ENCODE data around the gene NAALADL2. TPM values are rescaled to one million over a fixed set of nuclear protein-coding genes. Genes with fewer than 3 reads are reported as not detected.
"Not testable (repeated sequence)": the region's sequence is repeated elsewhere in the genome, so short reads cannot be mapped to it uniquely, and the experiment has no call there.

NAALADL2 gene
- polyA plus RNA-seq, 2 of the 4 experiments (the other 2 are of a cell fraction) = 0.09 to 0.28 TPM

DNA sequence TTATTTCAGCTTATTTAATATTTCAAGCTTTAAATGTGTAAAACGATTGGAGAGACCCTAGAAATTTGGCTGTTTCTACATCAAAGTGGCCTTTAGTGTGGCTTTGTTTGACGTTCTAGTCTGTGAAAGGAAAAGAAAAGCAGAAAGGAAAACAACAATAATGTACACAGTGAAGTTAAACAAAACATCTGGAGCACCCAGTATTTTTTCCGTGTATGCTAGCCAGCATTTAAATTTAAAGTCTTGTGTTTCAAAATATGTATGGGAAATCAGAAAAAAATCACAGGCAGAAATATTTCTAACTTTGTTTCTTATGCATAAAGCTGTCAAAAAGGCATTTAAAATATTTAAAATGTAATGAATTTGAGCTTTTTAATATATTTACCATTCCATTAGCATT is 218.1 kb downstream of the NAALADL2 start:
- TF ChIP-seq FOSL2 (IDR thresholded peaks at IDR 0.05) = no peak
- TF ChIP-seq FOSL2 (CRISPR knock-in tag; IDR thresholded peaks at IDR 0.05) = no peak
- TF ChIP-seq, protein P1, sequence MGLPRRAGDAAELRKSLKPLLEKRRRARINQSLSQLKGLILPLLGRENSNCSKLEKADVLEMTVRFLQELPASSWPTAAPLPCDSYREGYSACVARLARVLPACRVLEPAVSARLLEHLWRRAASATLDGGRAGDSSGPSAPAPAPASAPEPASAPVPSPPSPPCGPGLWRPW (IDR thresholded peaks at IDR 0.05) = no peak
- TF ChIP-seq NFE2L2 (conservative IDR thresholded peaks at IDR 0.05; ENCODE audit: low read length) = no peak
- TF ChIP-seq, protein P2, sequence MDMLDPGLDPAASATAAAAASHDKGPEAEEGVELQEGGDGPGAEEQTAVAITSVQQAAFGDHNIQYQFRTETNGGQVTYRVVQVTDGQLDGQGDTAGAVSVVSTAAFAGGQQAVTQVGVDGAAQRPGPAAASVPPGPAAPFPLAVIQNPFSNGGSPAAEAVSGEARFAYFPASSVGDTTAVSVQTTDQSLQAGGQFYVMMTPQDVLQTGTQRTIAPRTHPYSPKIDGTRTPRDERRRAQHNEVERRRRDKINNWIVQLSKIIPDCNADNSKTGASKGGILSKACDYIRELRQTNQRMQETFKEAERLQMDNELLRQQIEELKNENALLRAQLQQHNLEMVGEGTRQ (IDR thresholded peaks at IDR 0.05) = no peak
- TF ChIP-seq CHD4 (IDR thresholded peaks at IDR 0.05; ENCODE audit: borderline replicate concordance) = no peak
- no peak for TF ChIP-seq FOXS1 (CRISPR knock-in tag; IDR thresholded peaks at IDR 0.05)
- DNase-seq (ENCODE audit: low read depth in 1 of 2, low spot score in 1 of 2) (no peak), FAIRE-seq (no peak), ATAC-seq (no peak)
- Histone ChIP-seq H3K27ac (no peak overlapping the region), H3K4me1 (no peaks in the 10 kb centered on the region), H3K9me3 (no peaks in the 10 kb centered on the region), H3K4me2 (no peak overlapping the region), H3K4me3 (no peak overlapping the region)
- 4% methylated on average over 3 of the region's 3 CpGs for WGBS (ENCODE audit: missing lambda C conversion rate)
- ChIA-PET CTCF (no interaction called here), POLR2A (no interaction called here)

DNA sequence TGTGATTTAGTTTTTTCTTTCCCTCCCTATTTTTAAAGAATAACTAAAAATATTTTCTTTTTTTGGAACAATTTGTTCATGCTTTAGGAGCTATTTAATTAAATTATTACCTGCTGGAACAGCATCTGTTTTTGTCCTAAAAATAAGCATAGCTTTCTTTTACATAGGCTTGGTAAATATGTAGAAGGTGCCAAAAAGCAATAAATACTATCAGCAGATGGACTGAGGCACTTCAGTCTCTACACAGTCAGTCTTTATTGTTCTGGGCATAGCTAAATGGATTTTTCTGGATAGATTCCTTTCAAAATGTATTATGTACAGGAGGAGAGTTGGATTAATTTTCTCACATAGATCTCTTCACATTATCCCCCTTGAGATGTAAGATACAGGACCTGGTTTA is 223.5 kb downstream of the NAALADL2 start:
- Histone ChIP-seq H3K9me3 (no peaks in the 10 kb centered on the region), H3K4me1 (no peaks in the 10 kb centered on the region), H3K4me2 (no peak overlapping the region), H3K27ac (no peak overlapping the region), H3K4me3 (no peak overlapping the region)
- no peak for ATAC-seq
- DNase-seq (ENCODE audit: low read depth in 1 of 2, low spot score in 1 of 2) = no peak
- no peak for FAIRE-seq
- TF ChIP-seq, protein P3, sequence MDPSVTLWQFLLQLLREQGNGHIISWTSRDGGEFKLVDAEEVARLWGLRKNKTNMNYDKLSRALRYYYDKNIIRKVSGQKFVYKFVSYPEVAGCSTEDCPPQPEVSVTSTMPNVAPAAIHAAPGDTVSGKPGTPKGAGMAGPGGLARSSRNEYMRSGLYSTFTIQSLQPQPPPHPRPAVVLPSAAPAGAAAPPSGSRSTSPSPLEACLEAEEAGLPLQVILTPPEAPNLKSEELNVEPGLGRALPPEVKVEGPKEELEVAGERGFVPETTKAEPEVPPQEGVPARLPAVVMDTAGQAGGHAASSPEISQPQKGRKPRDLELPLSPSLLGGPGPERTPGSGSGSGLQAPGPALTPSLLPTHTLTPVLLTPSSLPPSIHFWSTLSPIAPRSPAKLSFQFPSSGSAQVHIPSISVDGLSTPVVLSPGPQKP (IDR thresholded peaks at IDR 0.05; ENCODE audit: low read depth, low read length) = no peak
- TF ChIP-seq, protein P4, sequence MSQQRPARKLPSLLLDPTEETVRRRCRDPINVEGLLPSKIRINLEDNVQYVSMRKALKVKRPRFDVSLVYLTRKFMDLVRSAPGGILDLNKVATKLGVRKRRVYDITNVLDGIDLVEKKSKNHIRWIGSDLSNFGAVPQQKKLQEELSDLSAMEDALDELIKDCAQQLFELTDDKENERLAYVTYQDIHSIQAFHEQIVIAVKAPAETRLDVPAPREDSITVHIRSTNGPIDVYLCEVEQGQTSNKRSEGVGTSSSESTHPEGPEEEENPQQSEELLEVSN (IDR thresholded peaks at IDR 0.05; ENCODE audit: borderline replicate concordance, low read depth) = no peak
- TF ChIP-seq MYC (IDR thresholded peaks at IDR 0.05; ENCODE audit: borderline replicate concordance, low read length) (no peak), CBX8 (IDR thresholded peaks at IDR 0.05) (no peak), ZFP36 (IDR thresholded peaks at IDR 0.05; ENCODE audit: borderline replicate concordance, partially characterized antibody) (no peak), ESRRA (IDR thresholded peaks at IDR 0.05; ENCODE audit: borderline replicate concordance, low read length) (no peak), HEYL (CRISPR knock-in tag; IDR thresholded peaks at IDR 0.05) (no peak), NFE2L2 (conservative IDR thresholded peaks at IDR 0.05; ENCODE audit: low read length) (no peak), RCOR1 (IDR thresholded peaks at IDR 0.05; ENCODE audit: low read depth, low read length) (no peak), CBX2 (IDR thresholded peaks at IDR 0.05; ENCODE audit: borderline replicate concordance, low read depth) (no peak), RAD21 (conservative IDR thresholded peaks at IDR 0.05 in 1 of 2, IDR thresholded peaks at IDR 0.05 in 1 of 2) (no peak), ZSCAN20 (CRISPR knock-in tag; IDR thresholded peaks at IDR 0.05) (no peak), KDM1A (IDR thresholded peaks at IDR 0.05; ENCODE audit: low read depth) (no peak), CHD2 (IDR thresholded peaks at IDR 0.05; ENCODE audit: low read length, partially characterized antibody) (no peak)
- TF ChIP-seq, protein P1 (IDR thresholded peaks at IDR 0.05) = no peak
- TF ChIP-seq, protein P5, sequence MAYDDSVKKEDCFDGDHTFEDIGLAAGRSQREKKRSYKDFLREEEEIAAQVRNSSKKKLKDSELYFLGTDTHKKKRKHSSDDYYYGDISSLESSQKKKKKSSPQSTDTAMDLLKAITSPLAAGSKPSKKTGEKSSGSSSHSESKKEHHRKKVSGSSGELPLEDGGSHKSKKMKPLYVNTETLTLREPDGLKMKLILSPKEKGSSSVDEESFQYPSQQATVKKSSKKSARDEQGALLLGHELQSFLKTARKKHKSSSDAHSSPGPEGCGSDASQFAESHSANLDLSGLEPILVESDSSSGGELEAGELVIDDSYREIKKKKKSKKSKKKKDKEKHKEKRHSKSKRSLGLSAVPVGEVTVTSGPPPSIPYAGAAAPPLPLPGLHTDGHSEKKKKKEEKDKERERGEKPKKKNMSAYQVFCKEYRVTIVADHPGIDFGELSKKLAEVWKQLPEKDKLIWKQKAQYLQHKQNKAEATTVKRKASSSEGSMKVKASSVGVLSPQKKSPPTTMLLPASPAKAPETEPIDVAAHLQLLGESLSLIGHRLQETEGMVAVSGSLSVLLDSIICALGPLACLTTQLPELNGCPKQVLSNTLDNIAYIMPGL (CRISPR knock-in tag; IDR thresholded peaks at IDR 0.05; ENCODE audit: borderline replicate concordance) = no peak
- TF ChIP-seq, protein P6, sequence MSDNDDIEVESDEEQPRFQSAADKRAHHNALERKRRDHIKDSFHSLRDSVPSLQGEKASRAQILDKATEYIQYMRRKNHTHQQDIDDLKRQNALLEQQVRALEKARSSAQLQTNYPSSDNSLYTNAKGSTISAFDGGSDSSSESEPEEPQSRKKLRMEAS (IDR thresholded peaks at IDR 0.05) = no peak
- POLR2A ChIA-PET = no interaction called here
- CTCF ChIA-PET = no interaction called here

DNA sequence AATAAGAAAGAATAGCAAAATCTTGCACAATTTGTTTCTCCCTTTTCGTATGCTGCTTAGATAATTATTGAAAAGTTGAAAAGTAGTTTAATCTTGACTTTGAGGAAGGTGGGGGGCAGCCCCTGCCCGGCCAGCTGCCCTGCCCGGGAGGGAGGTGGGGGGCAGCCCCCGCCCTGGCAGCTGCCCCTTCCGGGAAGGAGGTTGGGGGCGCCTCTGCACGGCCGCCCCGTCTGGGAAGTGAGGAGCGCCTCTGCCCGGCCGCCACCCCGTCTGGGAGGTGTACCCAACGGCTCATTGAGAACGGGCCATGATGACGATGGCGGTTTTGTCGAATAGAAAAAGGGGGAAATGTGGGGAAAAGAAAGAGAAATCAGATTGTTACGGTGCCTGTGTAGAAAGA is 228.0 kb downstream of the NAALADL2 start:
- H3K4me3 ChIP-seq; CTCF ChIA-PET; POLR2A ChIA-PET; ATAC-seq; H3K27ac ChIP-seq; H3K9me3 ChIP-seq; H3K4me1 ChIP-seq; DNase-seq (ENCODE audit: low read depth in 1 of 2, low spot score in 1 of 2); H3K4me2 ChIP-seq; FAIRE-seq: not testable (repeated sequence)
- WGBS (ENCODE audit: missing lambda C conversion rate) = 73% methylated on average over 16 of the region's 19 CpGs

Measured in A549 (cell line).